GM12892 (cell line): Measurements from ENCODE around the gene TRMO.

Experiments used
- POLR2A ChIP-seq: IDR thresholded peaks from 2 replicates; pipeline ENCODE4 v1.6.1; 2011; ENCODE audit warnings: low read depth, low read length, control low read depth
- POLR2AphosphoS5 ChIP-seq: IDR thresholded peaks from 2 replicates; pipeline ENCODE4 v1.6.1; 2011; ENCODE audit warnings: low read depth, low read length, control low read depth

DNA sequence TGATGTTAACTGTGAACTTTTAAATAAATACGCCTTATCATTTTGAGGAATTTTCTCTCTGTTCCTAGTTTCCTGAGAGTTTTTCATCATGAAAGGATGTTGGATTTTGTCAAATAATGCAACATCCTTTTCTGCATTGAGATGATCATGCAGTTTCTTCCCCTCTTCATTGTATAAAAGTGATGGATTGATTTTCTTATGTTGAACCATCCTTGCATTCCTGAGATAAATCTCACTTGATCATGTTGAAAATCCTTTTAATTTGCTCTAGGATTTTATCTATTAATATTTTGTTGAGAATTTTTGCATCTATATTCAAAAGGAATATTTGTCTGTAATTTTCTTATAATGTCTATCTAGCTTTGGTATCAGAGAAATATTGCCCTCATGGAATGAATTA is 56.0 kb downstream of the TRMO start:
- TF ChIP-seq POLR2AphosphoS5 (no peak), POLR2A (no peak)
